HEK293T (cell line): ENCODE results near the gene HIVEP3.

Experiments
- CTCF ChIA-PET: fragments of 350-600 bp; formaldehyde crosslinking; extraction: SDS; loops from one replicate; lab custom pipeline; 2021; ENCODE audit warnings: antibody characterized with exemption, inconsistent platforms; lab: Yijun Ruan, JAX
- POLR2A ChIA-PET: fragments of 350-600 bp; formaldehyde crosslinking; extraction: SDS; loops from one replicate; lab custom pipeline; 2020; ENCODE audit warnings: antibody characterized with exemption, inconsistent platforms; lab: Yijun Ruan, JAX
- DNase-seq: peaks from one replicate; pipeline ENCODE4 v3.0.0; 2012; ENCODE audit warnings: mixed read lengths; ENCODE audit errors: extremely low spot score
- ARNT ChIP-seq: fragments of 450-650 bp; IDR thresholded peaks from 2 replicates; pipeline ENCODE4 v1.6.1; 2017; ENCODE audit warnings: mild to moderate bottlenecking
- BHLHE40 ChIP-seq: fragments of 450-650 bp; IDR thresholded peaks from 2 replicates; pipeline ENCODE4 v1.6.1; 2016; ENCODE audit warnings: mild to moderate bottlenecking, moderate library complexity, borderline replicate concordance
- CTBP1 ChIP-seq: fragments of 450-650 bp; IDR thresholded peaks from 2 replicates; pipeline ENCODE4 v1.6.1; 2016; ENCODE audit warnings: borderline replicate concordance
- ELF4 ChIP-seq: fragments of 450-650 bp; IDR thresholded peaks from 2 replicates; pipeline ENCODE4 v1.6.1; 2017; ENCODE audit warnings: antibody characterized with exemption
- FOXA1 ChIP-seq: fragments of 450-650 bp; IDR thresholded peaks from 2 replicates; pipeline ENCODE4 v1.6.1; 2016; ENCODE audit warnings: mild to moderate bottlenecking
- FOXK2 ChIP-seq: fragments of 450-650 bp; IDR thresholded peaks from 2 replicates; pipeline ENCODE4 v1.6.1; 2016; ENCODE audit warnings: mild to moderate bottlenecking
- FOXM1 ChIP-seq: fragments of 450-650 bp; IDR thresholded peaks from 2 replicates; pipeline ENCODE4 v1.6.1; 2017; ENCODE audit warnings: mild to moderate bottlenecking, borderline replicate concordance
- HDGF ChIP-seq: fragments of 450-650 bp; IDR thresholded peaks from 2 replicates; pipeline ENCODE4 v1.6.1; 2017; ENCODE audit warnings: antibody characterized with exemption, borderline replicate concordance
- L3MBTL2 ChIP-seq: fragments of 450-650 bp; conservative IDR thresholded peaks from 2 replicates; pipeline ENCODE4 v1.6.1; 2016; ENCODE audit warnings: mild to moderate bottlenecking
- LEF1 ChIP-seq: fragments of 450-650 bp; IDR thresholded peaks from 2 replicates; pipeline ENCODE4 v1.6.1; 2017; ENCODE audit warnings: mild to moderate bottlenecking, borderline replicate concordance
- NFRKB ChIP-seq: fragments of 450-650 bp; IDR thresholded peaks from 2 replicates; pipeline ENCODE4 v1.6.1; 2016; ENCODE audit warnings: mild to moderate bottlenecking, moderate library complexity
- SP1 ChIP-seq: fragments of 450-650 bp; IDR thresholded peaks from 2 replicates; pipeline ENCODE4 v1.6.1; 2017
- SUZ12 ChIP-seq: fragments of 450-650 bp; IDR thresholded peaks from 2 replicates; pipeline ENCODE4 v1.6.1; 2016; ENCODE audit warnings: mild to moderate bottlenecking
- TARDBP ChIP-seq: fragments of 450-650 bp; IDR thresholded peaks from 2 replicates; pipeline ENCODE4 v1.6.1; 2016
- ZNF384 ChIP-seq: fragments of 450-650 bp; IDR thresholded peaks from 2 replicates; pipeline ENCODE4 v1.6.1; 2016
- TF ChIP-seq, protein P1 (sequence below): fragments of 450-650 bp; IDR thresholded peaks from 2 replicates; pipeline ENCODE4 v1.6.1; 2016

The HIVEP3 gene

DNA sequence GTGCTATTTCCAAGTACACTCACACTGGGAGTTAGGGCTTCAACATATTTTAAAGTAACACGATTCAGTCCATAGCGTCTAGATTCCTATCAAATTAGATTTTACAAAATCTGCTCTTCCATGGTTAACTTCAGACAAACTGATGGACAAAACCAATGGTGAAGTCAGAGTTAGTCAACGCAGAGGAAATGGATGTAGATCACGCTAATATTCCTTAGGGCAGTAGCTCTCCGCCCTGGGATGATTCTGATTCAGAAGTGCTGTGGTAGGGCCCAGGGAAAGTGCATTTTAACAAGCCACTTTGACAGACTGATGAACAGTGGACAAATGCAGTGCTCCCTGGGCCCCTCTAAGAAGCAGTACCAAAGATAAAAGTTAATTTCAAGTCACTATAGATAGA lies 83.2 kb downstream of the HIVEP3 start:
- no peak for DNase-seq
- CTCF ChIA-PET: interaction anchor here (1.6 kb wide), 1 partner anchor 23 kb away, joined by 8 read pairs; no protein-coding TSS in a partner anchor
- TF ChIP-seq FOXM1 (no peak), ZNF384 (no peak), ELF4 (no peak), BHLHE40 (no peak), LEF1 (no peak), SP1 (no peak), FOXA1 (no peak)
- TF ChIP-seq, protein P1, sequence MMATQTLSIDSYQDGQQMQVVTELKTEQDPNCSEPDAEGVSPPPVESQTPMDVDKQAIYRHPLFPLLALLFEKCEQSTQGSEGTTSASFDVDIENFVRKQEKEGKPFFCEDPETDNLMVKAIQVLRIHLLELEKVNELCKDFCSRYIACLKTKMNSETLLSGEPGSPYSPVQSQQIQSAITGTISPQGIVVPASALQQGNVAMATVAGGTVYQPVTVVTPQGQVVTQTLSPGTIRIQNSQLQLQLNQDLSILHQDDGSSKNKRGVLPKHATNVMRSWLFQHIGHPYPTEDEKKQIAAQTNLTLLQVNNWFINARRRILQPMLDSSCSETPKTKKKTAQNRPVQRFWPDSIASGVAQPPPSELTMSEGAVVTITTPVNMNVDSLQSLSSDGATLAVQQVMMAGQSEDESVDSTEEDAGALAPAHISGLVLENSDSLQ: no peak
- POLR2A ChIA-PET: no interaction called here

DNA sequence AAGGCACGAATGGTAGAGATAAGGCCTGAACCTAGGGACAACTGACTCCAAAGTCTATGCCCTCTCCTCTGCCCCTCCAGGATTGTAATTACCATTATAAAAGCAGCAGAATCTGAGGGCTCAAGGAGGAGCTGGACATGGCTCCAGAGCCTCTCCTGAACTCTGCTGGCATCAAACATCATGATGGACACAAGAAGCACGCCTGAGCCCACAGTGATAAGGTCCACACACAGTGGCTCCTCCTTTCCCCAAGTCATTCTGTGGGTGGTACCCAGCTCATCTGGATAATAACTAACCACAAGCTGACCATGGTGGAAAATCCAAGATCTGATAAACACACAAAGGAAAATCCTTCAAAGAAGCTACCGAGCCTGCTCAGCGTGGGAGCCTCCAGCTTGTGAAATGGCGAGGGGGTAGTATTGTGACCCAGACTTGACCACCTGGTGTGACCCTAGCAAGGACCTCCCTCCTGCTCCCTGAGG lies 85.2 kb downstream of the HIVEP3 start:
- ChIA-PET CTCF (no interaction called here), POLR2A (interaction anchor here (1.1 kb wide), 1 partner anchor 23 kb away, joined by 3 read pairs; no protein-coding TSS in a partner anchor)
- TF ChIP-seq SUZ12 (no peak), ARNT (no peak), NFRKB (no peak), ELF4 (no peak), L3MBTL2 (no peak), CTBP1 (no peak), FOXM1 (no peak), BHLHE40 (no peak), ZNF384 (no peak), HDGF (no peak), LEF1 (no peak), FOXK2 (no peak), TARDBP (no peak), FOXA1 (no peak), SP1 (no peak)
- TF ChIP-seq, protein P1: no peak
- DNase-seq: no peak

DNA sequence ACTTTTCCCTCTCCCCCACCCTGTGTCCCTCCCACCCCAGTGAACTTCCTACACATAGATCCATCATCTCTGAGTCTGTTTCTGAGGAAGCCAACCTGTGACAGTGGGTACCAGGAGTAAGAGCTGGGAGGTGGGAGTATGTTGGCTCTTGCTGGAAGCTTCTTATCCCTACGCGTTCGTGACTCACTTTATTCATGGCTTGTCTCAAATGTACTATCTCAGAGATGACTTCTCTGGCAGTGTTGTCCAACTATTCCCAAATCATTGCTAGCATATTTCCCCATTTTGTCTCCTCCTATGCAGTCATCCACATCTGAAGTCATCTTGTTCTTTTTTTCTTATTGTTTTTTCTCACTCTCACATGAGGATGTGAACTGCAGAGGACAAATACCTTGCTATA lies 88.0 kb downstream of the HIVEP3 start:
- ChIA-PET POLR2A (no interaction called here), CTCF (no interaction called here)
- TF ChIP-seq LEF1 (no peak), FOXA1 (no peak)
- DNase-seq: no peak

DNA sequence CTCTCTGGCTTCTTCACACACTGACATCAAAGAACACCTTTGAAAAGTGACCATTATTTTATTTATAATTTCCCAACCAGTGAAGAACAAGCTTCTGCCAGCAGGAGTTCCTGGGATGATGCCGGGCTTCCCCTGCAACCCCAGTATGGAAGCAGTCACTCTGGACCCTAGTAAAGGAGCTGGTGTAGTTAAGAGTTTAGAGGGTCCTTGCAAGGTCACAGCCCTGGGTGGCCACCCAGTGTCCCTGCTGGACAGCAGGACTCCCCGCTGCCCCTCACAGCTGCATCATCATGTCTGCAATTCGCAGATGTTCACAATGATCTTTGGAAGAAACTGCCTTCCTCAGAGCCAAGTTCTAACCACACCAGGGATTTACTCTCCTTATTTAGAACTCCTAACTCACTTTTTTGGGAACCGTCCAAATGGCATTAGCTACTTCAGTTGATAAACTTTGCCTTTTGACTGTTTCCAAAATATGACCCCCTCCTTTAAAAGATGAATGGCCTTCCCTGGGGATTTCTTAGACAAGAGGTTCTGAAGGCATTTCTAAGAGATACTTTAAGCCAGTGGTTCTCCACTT lies 90.6 kb downstream of the HIVEP3 start:
- POLR2A ChIA-PET: no interaction called here
- DNase-seq: no peak
- CTCF ChIA-PET: no interaction called here
- TF ChIP-seq SUZ12 (no peak), L3MBTL2 (no peak), FOXK2 (no peak), ZNF384 (no peak), NFRKB (no peak), ELF4 (no peak), FOXA1 (no peak), HDGF (no peak)

DNA sequence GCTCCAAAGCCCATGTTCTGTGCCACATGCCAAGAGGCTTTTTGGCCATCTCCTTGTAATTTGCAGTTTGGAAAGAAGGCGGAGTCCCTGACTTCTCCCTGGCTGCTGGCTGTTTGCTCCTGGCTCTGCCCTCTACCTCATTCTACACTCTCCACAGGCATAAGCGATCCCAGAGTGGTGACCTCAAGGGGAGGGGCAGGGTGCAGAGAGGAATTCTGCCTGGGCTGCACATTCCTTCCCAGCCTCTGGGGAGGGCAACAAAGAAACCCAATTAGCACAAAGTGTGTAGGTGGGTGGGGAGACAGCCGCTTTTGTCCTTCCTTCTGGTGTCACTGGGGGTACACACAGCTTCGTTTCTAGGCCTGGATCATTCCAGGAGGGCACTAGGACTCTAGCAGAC lies 95.3 kb downstream of the HIVEP3 start:
- peak; percentile 33 for DNase-seq
- no peak for TF ChIP-seq FOXK2
- no peak for TF ChIP-seq L3MBTL2
- TF ChIP-seq ARNT: no peak
- TF ChIP-seq CTBP1: no peak
- TF ChIP-seq HDGF: no peak
- TF ChIP-seq ELF4: no peak
- TF ChIP-seq BHLHE40: no peak
- no peak for TF ChIP-seq SUZ12
- TF ChIP-seq NFRKB: no peak
- TF ChIP-seq TARDBP: no peak
- TF ChIP-seq FOXA1: no peak
- ChIA-PET POLR2A (no interaction called here), CTCF (interaction anchor here (0.9 kb wide), 1 partner anchor 11 kb away, joined by 4 read pairs; no protein-coding TSS in a partner anchor)

DNA sequence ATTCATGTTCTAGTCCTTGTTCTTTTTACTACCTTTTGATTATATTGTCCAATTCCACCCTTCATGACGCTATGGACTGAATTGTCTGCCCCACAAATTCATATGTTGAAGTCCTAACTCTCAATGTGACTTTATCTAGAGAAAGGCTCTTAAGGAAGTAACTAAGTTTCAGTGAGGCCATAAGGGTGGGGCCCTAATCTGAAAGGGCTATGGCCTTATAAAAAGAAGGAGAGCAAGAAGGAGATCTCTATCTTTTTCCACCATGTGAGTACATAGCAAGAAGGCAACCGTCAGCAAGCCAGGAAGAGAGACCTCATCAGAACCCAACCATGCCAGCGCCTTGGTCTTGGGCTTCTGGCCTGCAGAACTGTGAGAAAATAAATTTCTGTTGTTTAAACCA lies 95.9 kb downstream of the HIVEP3 start:
- CTCF ChIA-PET: interaction anchor here (0.9 kb wide), 1 partner anchor 11 kb away, joined by 4 read pairs; no protein-coding TSS in a partner anchor
- DNase-seq: no peak
- POLR2A ChIA-PET: no interaction called here
- no peak for TF ChIP-seq SP1
- TF ChIP-seq, protein P1: no peak
- TF ChIP-seq NFRKB: no peak
- no peak for TF ChIP-seq TARDBP
- TF ChIP-seq ZNF384: no peak
- TF ChIP-seq LEF1: no peak
- no peak for TF ChIP-seq ARNT
- no peak for TF ChIP-seq FOXK2
- TF ChIP-seq FOXM1: no peak
- TF ChIP-seq SUZ12: no peak
- no peak for TF ChIP-seq L3MBTL2
- TF ChIP-seq HDGF: no peak
- TF ChIP-seq CTBP1: no peak
- no peak for TF ChIP-seq FOXA1
- TF ChIP-seq BHLHE40: no peak
- TF ChIP-seq ELF4: no peak
